ENCODE data around the gene PIK3C2B.

- TF ChIP-seq POLR2A (IDR thresholded peaks at IDR 0.05) (no peak), CTCF (IDR thresholded peaks at IDR 0.05) (no peak)
Observed at GRCh38 chr1:204499511-204500468, 5.2 kb upstream of the PIK3C2B start.

Measured in Peyer's patch (tissue), 4 donors.